Stimulated activated CD8-positive, alpha-beta memory T cell treated with anti-CD3 and anti-CD28 coated beads, Interleukin-7, amount 100 ng/mL, for 48 hours (primary cell): ENCODE data around the gene OR5H15.
"Not testable (repeated sequence)": the region's sequence is repeated elsewhere in the genome, so short reads cannot be mapped to it uniquely, and the experiment has no call there.

Experiments
- DNase-seq, 2 donors: peaks; one replicate each; pipeline ENCODE4 v3.0.0-alpha.2; 2020; ENCODE audit warnings: low read depth in 1 of 2; ENCODE audit errors: extremely low read depth in 1 of 2

Gene OR5H15

GRCh38 chr3:98166396-98166795, at the start of gene OR5H15:
Gene OR5H15, plus strand, starts transcription at chr3:98166696. Its CDS starts 2,004 bp downstream, at chr3:98168700.
- no peak for DNase-seq

DNA sequence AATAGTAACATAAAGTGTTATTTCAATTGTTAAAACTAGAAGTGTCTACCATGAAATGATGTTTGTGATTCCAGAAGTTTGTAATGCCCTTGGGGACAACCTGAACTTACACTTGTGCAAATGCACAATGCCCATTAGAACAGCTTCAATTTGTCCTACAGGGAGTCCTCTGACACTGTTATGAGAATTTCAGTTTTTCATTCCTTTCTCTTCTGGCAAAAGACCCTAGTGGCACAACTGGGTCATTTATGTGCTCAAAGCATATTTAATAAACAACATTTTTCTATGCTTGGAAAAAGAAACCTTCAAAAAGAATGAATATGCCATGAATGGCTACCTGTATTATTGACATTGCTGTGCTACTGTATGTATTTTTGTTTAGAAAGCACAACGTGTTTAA, 36.1 kb upstream of the OR5H15 start, which contains the start of gene OR5H1:
OR5H1 (plus strand) TSS at position 301 of the 400 bp plus-strand sequence. CDS start 1,977 bp downstream, outside the sequence.
- no peak for DNase-seq

GRCh38 chr3:98136631-98137030, 29.9 kb upstream of the OR5H15 start:
- no peak for DNase-seq

DNA sequence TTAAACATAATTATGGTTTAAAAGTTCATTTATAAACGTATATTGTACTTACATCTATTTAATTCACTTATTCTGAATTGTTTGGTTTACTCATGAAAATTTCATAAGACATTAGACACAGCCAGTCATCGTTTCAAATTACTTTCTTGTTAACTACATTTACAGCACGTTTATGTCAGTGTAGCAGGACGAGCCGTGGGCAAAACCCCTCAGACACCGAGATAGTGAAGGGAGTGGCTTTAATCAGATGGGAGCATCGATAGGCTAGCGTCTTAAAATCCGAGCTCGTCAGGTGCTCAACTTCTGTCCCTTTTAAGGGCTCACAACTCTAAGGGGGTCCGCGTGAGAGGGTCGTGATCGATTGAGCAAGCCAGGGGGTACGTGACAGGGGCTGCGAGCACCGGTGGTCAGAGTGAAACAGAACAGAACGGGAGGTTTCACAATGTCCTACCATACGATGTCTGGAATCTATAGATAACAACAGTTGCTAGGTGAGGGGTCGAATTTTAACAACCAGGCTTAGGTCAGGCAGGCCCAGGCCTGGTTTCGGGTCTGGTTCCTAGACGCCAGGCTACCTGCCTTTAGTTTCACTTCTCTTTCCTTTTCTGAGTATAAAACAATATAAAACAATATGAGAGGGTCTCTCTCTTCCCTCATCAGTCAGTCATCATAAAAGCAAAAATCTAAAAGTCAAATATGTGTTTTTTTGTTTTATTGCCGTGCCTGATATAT, 28.5 kb upstream of the OR5H15 start:
- DNase-seq, result not testable (repeated sequence)

DNA sequence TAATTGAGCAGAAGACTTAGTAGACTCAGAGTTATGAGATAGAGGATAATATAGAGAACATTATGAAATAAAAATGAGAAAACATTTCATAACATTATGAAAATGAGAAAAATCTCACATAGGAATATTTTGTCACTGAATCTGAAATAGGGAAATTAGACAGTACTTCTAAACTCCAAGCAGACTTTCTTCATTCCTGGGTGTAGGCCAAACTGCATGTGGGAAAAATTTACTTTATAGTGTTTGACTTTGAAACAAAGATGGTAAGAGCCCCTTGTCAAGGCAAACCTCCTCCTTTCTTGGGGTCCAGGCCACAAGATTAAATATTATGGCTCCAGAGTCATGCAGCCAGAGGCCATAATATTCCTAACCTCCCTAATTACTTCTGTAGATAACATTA, 26.0 kb upstream of the OR5H15 start:
- DNase-seq, result no peak

DNA sequence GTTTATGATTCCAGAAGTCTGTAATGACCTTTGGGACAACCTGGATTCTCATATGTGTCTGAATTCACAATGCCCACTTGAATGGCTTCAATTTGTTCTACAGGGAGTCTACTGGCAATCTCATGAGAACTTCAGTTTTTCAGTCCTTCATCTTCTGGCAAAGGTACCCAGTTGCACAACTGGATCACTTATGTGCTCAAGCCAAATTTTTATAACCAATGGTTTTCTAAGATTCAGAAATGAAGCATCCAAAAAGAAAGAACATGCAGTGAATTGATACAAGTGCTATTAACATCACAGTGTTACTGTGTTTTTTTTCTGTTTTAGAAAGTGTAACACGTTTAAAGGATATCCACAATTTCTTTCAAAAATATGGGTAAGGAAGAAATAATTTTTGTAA, 19.3 kb upstream of the OR5H15 start, which contains the start of gene OR5H14:
OR5H14 (plus strand) TSS at position 301 of the 400 bp plus-strand sequence. CDS start 1,907 bp downstream, outside the sequence.
- DNase-seq, result no peak

DNA sequence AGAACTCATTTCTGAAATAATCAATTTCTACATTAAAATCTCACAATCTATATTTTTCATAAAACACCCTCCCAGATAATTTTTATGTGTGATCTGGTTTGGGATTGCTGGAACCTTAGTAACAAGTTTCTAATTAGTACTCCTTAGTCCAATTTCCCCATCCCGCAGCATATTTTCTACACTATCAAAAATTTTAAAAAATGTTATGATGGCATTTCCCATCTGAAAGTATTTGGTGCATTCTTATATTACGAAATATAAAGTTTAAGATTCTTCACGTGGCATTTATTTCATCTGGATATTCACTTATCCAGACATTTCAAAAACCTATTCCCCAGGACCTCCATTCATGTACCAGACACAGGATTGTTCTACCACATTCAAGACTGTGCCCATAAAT, 17.7 kb upstream of the OR5H15 start:
- no peak for DNase-seq

- not testable (repeated sequence) for DNase-seq
Measured at GRCh38 chr3:98149456-98149855, 17.0 kb upstream of the OR5H15 start.

- DNase-seq, result no peak
Measured at GRCh38 chr3:98151241-98151640, 15.3 kb upstream of the OR5H15 start.

DNA sequence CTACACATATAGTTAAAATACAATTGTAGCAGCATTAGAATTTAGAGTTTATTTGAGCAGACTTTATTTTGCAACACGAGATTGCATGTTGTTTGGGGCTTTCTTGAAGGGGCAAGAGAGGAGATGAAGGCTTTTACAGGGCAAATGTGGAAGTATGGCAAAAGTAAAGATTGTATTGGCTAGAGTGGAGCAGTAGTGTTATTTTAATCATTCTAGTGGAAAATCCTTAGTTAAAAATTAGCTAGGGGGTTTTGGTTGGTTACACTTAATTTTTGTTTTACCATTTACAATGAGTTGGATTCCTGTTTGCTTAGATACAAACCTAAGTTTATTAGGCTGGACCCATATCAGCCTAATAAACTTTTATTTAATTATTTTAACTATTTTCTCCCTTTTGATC, 4.6 kb downstream of the OR5H15 start:
- DNase-seq, result no peak

GRCh38 chr3:98172621-98173020, 6.1 kb downstream of the OR5H15 start:
- no peak for DNase-seq

DNA sequence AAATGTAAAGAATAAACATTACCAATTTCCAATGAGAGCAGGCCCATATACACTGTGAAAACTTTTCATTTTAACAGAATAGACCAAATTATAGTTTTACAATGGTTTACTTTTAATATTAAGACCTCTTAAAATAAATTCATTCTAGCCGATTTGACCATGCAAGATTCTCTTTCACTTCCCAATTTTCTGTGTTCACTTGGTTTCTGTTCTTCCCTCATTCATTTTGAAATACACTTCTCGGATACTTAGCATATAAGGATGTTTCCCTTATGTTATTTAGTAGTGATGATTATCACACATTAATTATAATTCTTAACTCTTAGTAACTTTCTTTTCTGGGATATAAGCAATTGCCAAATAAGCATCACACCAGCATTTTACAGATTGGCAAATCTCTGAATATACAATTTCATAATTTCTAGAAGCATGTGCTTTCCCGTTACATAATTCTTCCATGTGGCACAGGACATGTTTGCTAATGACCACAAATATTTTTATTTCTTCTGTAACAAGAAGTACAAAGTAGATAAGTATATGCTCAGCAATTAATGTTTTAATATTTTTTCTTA, 13.9 kb downstream of the OR5H15 start:
- no peak for DNase-seq

DNA sequence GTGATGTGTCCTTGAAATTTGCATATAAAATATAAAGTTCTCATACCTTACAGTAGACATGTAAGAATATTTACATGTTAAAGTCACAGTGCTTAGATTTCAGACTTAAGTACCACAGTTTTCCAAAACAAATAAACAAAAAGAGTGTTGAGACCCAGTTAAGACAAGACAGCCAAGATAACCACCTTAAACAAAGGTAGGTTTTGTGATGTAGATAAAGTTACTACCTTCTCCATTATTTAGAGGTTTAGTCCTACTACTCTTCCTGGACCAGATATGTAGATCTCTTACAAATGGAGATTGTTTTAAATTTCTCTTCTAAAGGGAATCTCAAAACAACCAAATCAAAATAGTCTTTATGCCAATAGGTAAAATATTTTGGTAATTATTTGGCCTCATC, 15.7 kb downstream of the OR5H15 start:
- DNase-seq, result no peak

- no peak for DNase-seq
Measured at GRCh38 chr3:98185180-98185579, 18.7 kb downstream of the OR5H15 start.

DNA sequence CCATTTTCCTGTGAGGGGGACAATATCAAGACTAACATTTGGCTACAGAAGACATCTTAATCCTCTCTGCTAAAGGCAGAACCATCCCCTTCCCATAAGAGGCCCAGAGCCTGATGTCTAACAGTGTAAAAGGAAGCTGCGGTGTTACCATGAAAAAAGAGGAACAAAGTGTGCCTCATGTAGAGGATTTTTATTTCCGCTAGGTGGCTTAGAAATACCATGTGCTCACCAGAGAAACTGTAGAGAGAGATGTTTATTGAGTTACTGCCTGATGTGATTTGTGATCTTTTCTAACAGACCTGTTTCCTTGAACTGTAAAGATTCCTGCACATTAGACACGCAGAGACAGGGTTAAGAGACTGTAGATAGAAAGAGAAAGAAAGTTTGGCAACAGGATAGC, 22.0 kb downstream of the OR5H15 start:
- no peak for DNase-seq

DNA sequence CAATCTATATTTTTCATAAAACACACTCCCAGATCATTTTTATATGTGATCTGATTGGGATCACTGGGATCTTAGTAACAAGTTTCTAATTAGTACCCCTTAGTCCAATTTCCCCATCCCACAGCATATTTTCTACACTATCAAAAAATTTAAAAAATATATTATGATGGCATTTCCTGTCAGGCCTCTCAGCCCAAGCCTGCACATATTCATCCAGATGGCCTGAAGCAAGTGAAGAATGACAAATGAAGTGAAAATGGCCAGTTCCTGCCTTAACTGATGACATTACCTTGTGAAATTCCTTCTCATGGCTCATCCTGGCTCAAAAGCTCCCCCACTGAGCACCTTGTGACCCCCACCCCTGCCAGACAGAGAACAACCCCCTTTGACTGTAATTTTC, 24.4 kb downstream of the OR5H15 start:
- not testable (repeated sequence) for DNase-seq

DNA sequence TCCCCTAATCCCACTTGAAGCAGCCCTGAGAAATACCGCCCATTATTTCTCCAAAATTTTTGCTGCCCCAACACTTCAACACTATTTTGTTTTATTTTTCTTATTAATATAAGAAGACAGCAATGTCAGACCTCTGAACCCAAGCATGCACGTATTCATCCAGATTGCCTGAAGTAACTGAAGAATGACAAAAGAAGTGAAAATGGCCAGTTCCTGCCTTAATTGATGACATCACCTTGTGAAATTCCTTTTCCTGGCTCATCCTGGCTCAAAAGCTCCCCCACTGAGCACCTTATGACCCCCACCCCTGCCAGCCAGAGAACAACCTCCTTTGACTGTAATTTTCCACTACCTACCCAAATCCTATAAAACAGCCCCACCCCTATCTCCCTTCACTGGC, 29.8 kb downstream of the OR5H15 start:
- DNase-seq, result not testable (repeated sequence)

GRCh38 chr3:98199020-98199419, 32.5 kb downstream of the OR5H15 start:
- DNase-seq, result no peak

- no peak for DNase-seq
Measured at GRCh38 chr3:98209244-98209643, 42.7 kb downstream of the OR5H15 start.

DNA sequence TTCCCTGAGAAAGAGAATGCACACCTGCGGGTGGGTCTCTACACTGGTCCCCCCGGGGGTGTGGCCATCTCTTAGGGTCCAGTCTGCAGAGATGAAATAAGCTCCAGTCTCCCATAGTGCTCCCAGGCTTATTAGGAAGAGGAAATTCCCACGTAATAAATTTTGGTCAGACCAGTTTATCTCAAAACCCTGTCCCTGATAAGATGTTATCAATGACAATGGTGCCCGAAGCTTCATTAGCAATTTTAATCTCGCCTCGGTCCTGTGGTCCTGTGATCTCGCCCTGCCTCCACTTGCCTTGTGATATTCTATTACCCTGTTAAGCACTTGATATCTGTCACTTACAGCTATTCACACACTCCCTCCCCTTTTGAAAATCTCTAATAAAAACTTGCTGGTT, 46.8 kb downstream of the OR5H15 start:
- no peak for DNase-seq

DNA sequence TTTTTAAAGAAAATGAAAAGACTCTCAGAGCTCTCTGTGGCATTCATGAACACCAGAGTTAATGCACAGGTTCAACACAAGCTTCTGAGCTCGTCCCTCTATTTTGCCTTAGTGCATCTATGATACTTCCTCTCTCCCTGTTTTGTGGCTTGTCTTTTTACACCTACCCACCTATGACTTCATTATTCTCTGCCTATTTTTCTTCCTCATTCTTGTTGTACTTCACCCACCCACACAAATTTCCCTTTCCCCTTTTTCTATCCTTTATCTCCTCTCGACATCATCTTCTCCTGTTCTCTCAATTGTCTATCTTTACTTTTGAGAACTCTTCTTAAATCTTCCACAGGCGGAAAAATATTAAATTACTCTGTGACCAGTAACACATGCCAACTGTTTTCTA, 48.6 kb downstream of the OR5H15 start:
- DNase-seq, result no peak
